ENCODE data around the gene GCNT1. TPM values are rescaled to one million over a fixed set of nuclear protein-coding genes. Genes with fewer than 3 reads are reported as not detected.
"Not testable (repeated sequence)": the region's sequence is repeated elsewhere in the genome, so short reads cannot be mapped to it uniquely, and the experiment has no call there.

The GCNT1 gene
- total RNA-seq, 1 experiment from 2014 or later, result 17.2 TPM

DNA sequence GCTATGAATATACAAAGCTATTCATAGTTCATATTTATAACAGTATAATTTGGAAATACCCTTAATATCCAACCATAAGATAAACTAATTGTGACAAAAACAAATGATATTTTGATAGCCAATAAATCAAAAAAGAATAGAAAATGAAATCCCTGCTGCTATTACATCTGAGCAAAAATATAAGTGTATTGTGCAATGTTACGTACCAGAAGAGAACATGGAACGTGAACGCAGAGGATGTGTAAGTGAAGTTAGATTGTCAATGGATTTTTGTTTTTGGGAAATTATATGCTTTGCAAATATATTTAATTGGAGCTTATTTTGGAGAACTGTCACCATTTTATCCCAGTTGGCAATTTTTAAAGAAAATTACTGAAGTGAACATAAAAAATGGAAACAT lies 15.4 kb downstream of the GCNT1 start (continued):
- TF ChIP-seq, protein P1, sequence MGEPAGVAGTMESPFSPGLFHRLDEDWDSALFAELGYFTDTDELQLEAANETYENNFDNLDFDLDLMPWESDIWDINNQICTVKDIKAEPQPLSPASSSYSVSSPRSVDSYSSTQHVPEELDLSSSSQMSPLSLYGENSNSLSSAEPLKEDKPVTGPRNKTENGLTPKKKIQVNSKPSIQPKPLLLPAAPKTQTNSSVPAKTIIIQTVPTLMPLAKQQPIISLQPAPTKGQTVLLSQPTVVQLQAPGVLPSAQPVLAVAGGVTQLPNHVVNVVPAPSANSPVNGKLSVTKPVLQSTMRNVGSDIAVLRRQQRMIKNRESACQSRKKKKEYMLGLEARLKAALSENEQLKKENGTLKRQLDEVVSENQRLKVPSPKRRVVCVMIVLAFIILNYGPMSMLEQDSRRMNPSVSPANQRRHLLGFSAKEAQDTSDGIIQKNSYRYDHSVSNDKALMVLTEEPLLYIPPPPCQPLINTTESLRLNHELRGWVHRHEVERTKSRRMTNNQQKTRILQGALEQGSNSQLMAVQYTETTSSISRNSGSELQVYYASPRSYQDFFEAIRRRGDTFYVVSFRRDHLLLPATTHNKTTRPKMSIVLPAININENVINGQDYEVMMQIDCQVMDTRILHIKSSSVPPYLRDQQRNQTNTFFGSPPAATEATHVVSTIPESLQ (CRISPR knock-in tag; IDR thresholded peaks at IDR 0.05), result no peak
- no peak for TF ChIP-seq RORB (CRISPR knock-in tag; IDR thresholded peaks at IDR 0.05)
- no peak for TF ChIP-seq ZNF416 (CRISPR knock-in tag; IDR thresholded peaks at IDR 0.05)
- TF ChIP-seq, protein P2, sequence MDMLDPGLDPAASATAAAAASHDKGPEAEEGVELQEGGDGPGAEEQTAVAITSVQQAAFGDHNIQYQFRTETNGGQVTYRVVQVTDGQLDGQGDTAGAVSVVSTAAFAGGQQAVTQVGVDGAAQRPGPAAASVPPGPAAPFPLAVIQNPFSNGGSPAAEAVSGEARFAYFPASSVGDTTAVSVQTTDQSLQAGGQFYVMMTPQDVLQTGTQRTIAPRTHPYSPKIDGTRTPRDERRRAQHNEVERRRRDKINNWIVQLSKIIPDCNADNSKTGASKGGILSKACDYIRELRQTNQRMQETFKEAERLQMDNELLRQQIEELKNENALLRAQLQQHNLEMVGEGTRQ (CRISPR knock-in tag; IDR thresholded peaks at IDR 0.05), result no peak
- TF ChIP-seq, protein P3, sequence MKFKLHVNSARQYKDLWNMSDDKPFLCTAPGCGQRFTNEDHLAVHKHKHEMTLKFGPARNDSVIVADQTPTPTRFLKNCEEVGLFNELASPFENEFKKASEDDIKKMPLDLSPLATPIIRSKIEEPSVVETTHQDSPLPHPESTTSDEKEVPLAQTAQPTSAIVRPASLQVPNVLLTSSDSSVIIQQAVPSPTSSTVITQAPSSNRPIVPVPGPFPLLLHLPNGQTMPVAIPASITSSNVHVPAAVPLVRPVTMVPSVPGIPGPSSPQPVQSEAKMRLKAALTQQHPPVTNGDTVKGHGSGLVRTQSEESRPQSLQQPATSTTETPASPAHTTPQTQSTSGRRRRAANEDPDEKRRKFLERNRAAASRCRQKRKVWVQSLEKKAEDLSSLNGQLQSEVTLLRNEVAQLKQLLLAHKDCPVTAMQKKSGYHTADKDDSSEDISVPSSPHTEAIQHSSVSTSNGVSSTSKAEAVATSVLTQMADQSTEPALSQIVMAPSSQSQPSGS (CRISPR knock-in tag; IDR thresholded peaks at IDR 0.05; ENCODE audit: borderline replicate concordance, low read depth), result no peak
- TF ChIP-seq PRRX2 (CRISPR knock-in tag; IDR thresholded peaks at IDR 0.05), result no peak
- TF ChIP-seq ZNF317 (CRISPR knock-in tag; IDR thresholded peaks at IDR 0.05; ENCODE audit: borderline replicate concordance, low read depth), result no peak
- no peak for TF ChIP-seq ZNF671 (CRISPR knock-in tag; IDR thresholded peaks at IDR 0.05)
- no peak for TF ChIP-seq NR1H2 (CRISPR knock-in tag; IDR thresholded peaks at IDR 0.05)

DNA sequence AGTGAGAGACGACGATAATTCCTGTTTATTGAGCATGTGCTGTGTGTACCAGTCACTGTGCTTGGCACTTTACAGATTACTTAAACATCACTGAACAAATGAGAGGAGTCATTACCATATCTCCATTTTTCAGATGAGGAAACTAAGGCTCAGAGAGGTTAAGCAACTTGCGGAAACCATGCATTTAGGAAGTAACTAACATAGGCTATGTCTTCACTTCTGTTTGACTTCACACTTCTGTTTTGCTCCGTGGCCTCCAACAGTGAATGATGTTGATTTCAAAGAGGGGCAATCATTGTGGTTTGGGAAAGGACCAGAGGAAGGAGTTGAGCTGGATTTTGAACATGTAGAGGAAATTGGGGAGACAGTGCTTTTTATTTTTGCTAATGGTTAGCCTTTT lies 16.7 kb downstream of the GCNT1 start:
- Mint-ChIP-seq H3K36me3 (peaks cover 28% of the 10 kb centered on the region), H3K4me3 (no peak overlapping the region), H3K4me1 (peaks cover 45% of the 10 kb centered on the region), H3K9me3 (peaks cover 24% of the 10 kb centered on the region), H3K27me3 (ENCODE audit: low read depth) (no peaks in the 10 kb centered on the region), H3K27ac (peak overlapping the region; percentile 36; the same call in 1 of the 2 replicates)
- TF ChIP-seq, protein P4, sequence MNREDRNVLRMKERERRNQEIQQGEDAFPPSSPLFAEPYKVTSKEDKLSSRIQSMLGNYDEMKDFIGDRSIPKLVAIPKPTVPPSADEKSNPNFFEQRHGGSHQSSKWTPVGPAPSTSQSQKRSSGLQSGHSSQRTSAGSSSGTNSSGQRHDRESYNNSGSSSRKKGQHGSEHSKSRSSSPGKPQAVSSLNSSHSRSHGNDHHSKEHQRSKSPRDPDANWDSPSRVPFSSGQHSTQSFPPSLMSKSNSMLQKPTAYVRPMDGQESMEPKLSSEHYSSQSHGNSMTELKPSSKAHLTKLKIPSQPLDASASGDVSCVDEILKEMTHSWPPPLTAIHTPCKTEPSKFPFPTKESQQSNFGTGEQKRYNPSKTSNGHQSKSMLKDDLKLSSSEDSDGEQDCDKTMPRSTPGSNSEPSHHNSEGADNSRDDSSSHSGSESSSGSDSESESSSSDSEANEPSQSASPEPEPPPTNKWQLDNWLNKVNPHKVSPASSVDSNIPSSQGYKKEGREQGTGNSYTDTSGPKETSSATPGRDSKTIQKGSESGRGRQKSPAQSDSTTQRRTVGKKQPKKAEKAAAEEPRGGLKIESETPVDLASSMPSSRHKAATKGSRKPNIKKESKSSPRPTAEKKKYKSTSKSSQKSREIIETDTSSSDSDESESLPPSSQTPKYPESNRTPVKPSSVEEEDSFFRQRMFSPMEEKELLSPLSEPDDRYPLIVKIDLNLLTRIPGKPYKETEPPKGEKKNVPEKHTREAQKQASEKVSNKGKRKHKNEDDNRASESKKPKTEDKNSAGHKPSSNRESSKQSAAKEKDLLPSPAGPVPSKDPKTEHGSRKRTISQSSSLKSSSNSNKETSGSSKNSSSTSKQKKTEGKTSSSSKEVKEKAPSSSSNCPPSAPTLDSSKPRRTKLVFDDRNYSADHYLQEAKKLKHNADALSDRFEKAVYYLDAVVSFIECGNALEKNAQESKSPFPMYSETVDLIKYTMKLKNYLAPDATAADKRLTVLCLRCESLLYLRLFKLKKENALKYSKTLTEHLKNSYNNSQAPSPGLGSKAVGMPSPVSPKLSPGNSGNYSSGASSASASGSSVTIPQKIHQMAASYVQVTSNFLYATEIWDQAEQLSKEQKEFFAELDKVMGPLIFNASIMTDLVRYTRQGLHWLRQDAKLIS (CRISPR knock-in tag; IDR thresholded peaks at IDR 0.05; ENCODE audit: borderline replicate concordance), result no peak
- no peak for TF ChIP-seq NFATC4 (CRISPR knock-in tag; IDR thresholded peaks at IDR 0.05)
- TF ChIP-seq GTF2I (CRISPR knock-in tag; conservative IDR thresholded peaks at IDR 0.05), result no peak
- TF ChIP-seq, protein P3 (CRISPR knock-in tag; IDR thresholded peaks at IDR 0.05; ENCODE audit: borderline replicate concordance, low read depth), result no peak
- no peak for TF ChIP-seq NR3C1 (CRISPR knock-in tag; conservative IDR thresholded peaks at IDR 0.05; ENCODE audit: low read depth)
- no peak for TF ChIP-seq TP53 (CRISPR knock-in tag; IDR thresholded peaks at IDR 0.05)
- ATAC-seq, result no peak
- ChIA-PET POLR2A (no interaction called here), CTCF (interaction anchor here (1.1 kb wide), 1 partner anchor 15 kb away, joined by 3 read pairs; no protein-coding TSS in a partner anchor)
- DNase-seq (ENCODE audit: low spot score), result no peak

DNA sequence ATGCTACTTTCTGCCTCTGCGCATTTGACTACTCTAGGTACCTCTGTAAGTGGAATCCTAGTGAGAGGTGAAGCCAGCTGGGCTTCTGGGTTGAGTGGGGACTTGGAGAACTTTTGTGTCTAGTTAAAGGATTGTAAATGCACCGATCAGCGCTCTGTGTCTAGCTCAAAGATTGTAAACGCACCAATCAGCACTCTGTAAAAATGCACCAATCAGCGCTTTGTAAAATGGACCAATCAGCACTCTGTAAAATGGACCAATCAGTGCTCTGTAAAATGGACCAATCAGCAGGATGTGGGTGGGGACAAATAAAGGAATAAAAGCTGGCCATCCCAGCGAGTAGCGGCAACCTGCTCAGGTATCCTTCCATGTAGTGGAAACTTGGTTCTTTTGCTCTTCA lies 18.8 kb downstream of the GCNT1 start:
- ATAC-seq; H3K4me3 Mint-ChIP-seq; H3K27me3 Mint-ChIP-seq (ENCODE audit: low read depth): not testable (repeated sequence)

More for the DNA sequence above, 18.8 kb downstream of the GCNT1 start:
- CTCF ChIA-PET; DNase-seq (ENCODE audit: low spot score); H3K27ac Mint-ChIP-seq; POLR2A ChIA-PET: not testable (repeated sequence)
- Mint-ChIP-seq H3K9me3 (peaks cover 34% of the 10 kb centered on the region), H3K36me3 (peaks cover 38% of the 10 kb centered on the region), H3K4me1 (peaks cover 23% of the 10 kb centered on the region)

Measured in WTC11 (cell line).